ENCODE results near the gene HIP1.
"Not testable (repeated sequence)": the region's sequence is repeated elsewhere in the genome, so short reads cannot be mapped to it uniquely, and the experiment has no call there.

Gene HIP1

GRCh38 chr7:75638594-75639070, 100.1 kb downstream of the HIP1 start:
- peak overlapping the region; percentile 78 for H3K4me3 ChIP-seq
- peaks cover 27% of the 10 kb centered on the region for H3K4me1 ChIP-seq
- H3K27me3 ChIP-seq: peaks cover 15% of the 10 kb centered on the region; the same call in 1 of the 2 replicates
- no peak overlapping the region; the same call in 1 of the 2 replicates for H3K9ac ChIP-seq
- H3K27ac ChIP-seq: no peak overlapping the region
- peak overlapping the region; percentile 98 for H3K4me2 ChIP-seq
- peaks cover 5% of the 10 kb centered on the region; the same call in 1 of the 2 replicates for H3K36me3 ChIP-seq
- peaks cover 37% of the 10 kb centered on the region for H4K20me1 ChIP-seq
- TF ChIP-seq Cebpa-rat (IDR thresholded peaks at IDR 0.05): no peak
- H3K9me3 ChIP-seq: peaks cover 7% of the 10 kb centered on the region

DNA sequence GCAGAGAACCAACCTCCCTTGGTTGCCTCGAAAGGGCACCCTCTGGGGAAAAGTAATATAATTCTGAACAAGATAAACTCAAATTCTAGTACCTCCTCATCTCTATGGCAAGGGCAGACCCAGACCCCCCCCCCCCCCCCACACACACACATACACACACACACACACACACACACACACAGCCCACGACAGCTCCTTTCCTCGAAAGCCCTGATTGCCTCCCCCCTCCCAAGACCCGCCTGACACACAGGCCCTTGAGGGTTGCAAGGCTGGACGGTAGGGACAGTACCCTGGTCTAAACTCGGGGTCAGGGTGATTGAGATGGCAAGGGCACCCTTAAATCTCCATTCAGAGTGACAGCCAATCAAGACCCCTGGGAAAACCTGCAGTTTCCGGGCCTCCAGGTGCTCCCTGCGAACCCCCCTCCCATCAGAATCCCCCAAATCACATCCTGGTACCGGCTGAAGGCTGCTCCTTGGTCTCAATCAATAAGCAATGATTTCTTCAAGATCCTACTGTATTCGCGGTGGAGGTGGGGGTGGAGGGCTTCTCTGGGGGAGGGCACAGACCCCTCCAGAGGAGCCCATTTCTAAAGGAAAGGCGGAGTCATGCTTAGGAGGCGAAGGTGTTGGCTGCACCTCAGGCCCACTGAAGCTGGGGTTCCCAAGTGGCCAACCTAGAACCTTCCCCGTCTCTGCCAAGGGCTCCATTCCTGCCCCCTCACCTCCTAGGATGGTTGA, 100.7 kb downstream of the HIP1 start:
- Histone ChIP-seq H3K4me2 (peak overlapping the region; percentile 98), H4K20me1 (peaks cover 37% of the 10 kb centered on the region), H3K36me3 (no peaks in the 10 kb centered on the region), H3K4me1 (peaks cover 27% of the 10 kb centered on the region), H3K27me3 (peaks cover 15% of the 10 kb centered on the region; the same call in 1 of the 2 replicates), H3K9ac (no peak overlapping the region), H3K9me3 (peaks cover 1% of the 10 kb centered on the region), H3K4me3 (peak overlapping the region; percentile 78; the same call in 1 of the 2 replicates), H3K27ac (no peak overlapping the region)
- TF ChIP-seq Cebpa-rat (IDR thresholded peaks at IDR 0.05): no peak

- H3K27ac ChIP-seq: no peak overlapping the region
- no peak overlapping the region for H3K9ac ChIP-seq
- TF ChIP-seq Cebpa-rat (IDR thresholded peaks at IDR 0.05): no peak
- H3K4me3 ChIP-seq: no peak overlapping the region
- H3K27me3 ChIP-seq: peaks cover 13% of the 10 kb centered on the region; the same call in 1 of the 2 replicates
- H4K20me1 ChIP-seq: peaks cover 30% of the 10 kb centered on the region
- no peak overlapping the region for H3K4me2 ChIP-seq
- H3K4me1 ChIP-seq: peaks cover 36% of the 10 kb centered on the region
- H3K36me3 ChIP-seq: no peaks in the 10 kb centered on the region
- no peaks in the 10 kb centered on the region for H3K9me3 ChIP-seq
These were observed 103.7 kb downstream of the HIP1 start for GRCh38 chr7:75635036-75635435.

DNA sequence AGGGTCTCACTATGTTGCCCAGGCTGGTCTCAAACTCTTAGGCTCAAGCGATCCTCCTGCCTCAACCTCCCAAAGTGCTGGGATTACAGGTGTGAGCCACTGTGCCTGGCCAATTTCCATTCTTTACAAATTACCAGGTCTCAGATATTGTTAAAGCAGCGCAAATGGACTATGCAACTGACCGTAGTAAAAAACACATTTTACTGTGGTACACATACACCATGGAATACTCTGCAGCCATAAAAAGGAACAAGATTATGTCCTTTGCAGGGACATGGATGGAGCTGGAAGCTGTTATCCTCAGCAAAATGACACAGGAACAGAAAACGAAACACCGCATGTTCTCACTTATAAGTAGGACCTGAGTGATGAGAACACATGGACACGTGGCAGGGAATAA, 106.2 kb downstream of the HIP1 start:
- H4K20me1 ChIP-seq: peaks cover 15% of the 10 kb centered on the region
- H3K9ac ChIP-seq, H3K4me2 ChIP-seq, H3K27ac ChIP-seq, H3K27me3 ChIP-seq, H3K36me3 ChIP-seq, H3K4me3 ChIP-seq: not testable (repeated sequence)
- peaks cover 12% of the 10 kb centered on the region for H3K9me3 ChIP-seq
- peaks cover 40% of the 10 kb centered on the region for H3K4me1 ChIP-seq

DNA sequence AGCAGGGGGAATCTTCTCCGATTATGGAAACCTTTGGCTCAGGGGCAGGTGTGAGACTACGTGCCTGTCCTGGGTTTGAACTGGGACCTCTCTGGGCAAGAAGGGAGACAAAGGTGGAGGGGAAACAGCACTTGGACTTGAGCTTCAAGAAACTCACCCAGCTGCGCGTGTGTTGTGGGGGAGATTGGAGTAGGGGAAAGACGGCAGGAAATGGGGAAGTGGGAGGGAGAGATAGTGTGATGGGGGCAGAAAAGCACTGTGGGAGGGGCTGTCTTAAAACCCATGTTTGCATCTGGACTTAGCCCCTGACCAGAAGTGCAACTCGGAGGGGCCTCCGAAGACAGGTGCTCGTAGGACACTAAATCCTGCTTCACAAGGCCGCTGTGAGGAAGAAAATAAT, 107.0 kb downstream of the HIP1 start:
- Histone ChIP-seq H3K4me3 (no peak overlapping the region), H3K27me3 (no peaks in the 10 kb centered on the region), H4K20me1 (peaks cover 6% of the 10 kb centered on the region), H3K4me2 (peak overlapping the region; percentile 57), H3K9ac (no peak overlapping the region), H3K9me3 (peaks cover 15% of the 10 kb centered on the region), H3K27ac (no peak overlapping the region), H3K36me3 (peaks cover 10% of the 10 kb centered on the region), H3K4me1 (peaks cover 31% of the 10 kb centered on the region)
- TF ChIP-seq Cebpa-rat (IDR thresholded peaks at IDR 0.05): no peak

- TF ChIP-seq Cebpa-rat (IDR thresholded peaks at IDR 0.05): no peak
- H3K27me3 ChIP-seq: no peaks in the 10 kb centered on the region
- peaks cover 26% of the 10 kb centered on the region for H3K4me1 ChIP-seq
- no peak overlapping the region for H3K4me3 ChIP-seq
- H4K20me1 ChIP-seq: peaks cover 3% of the 10 kb centered on the region; the same call in 1 of the 2 replicates
- H3K27ac ChIP-seq: no peak overlapping the region
- H3K36me3 ChIP-seq: peaks cover 10% of the 10 kb centered on the region
- no peak overlapping the region for H3K4me2 ChIP-seq
- H3K9ac ChIP-seq: no peak overlapping the region
- peaks cover 21% of the 10 kb centered on the region for H3K9me3 ChIP-seq
These were observed 108.2 kb downstream of the HIP1 start for GRCh38 chr7:75630549-75630948.

GRCh38 chr7:75629044-75629443, 109.7 kb downstream of the HIP1 start:
- Histone ChIP-seq H3K27me3 (no peaks in the 10 kb centered on the region), H3K27ac (no peak overlapping the region), H3K9me3 (peaks cover 22% of the 10 kb centered on the region), H3K4me1 (peaks cover 26% of the 10 kb centered on the region), H3K36me3 (peaks cover 14% of the 10 kb centered on the region), H4K20me1 (peaks cover 13% of the 10 kb centered on the region; the same call in 1 of the 2 replicates), H3K4me2 (peak overlapping the region; percentile 39), H3K9ac (no peak overlapping the region), H3K4me3 (no peak overlapping the region)
- TF ChIP-seq Cebpa-rat (IDR thresholded peaks at IDR 0.05): no peak

DNA sequence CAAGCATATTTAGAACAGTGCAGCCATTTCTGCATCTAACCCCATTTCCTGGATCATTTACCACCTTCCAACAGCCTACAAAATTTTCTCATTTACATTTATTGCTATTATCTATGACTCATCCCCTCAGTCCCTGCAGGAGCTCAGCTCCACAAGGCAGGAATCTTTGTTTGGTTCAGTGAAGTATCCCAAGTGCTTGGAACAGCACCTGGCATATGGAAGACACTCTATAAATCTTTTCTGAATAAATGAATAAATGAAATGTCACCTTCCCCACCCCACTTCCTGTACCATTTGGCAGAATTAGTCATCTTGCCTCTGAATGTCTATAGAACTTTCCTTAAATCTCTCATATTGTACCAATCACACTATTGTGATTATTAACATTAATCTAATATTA, 110.7 kb downstream of the HIP1 start:
- no peak overlapping the region for H3K4me3 ChIP-seq
- H3K4me2 ChIP-seq: no peak overlapping the region
- no peaks in the 10 kb centered on the region for H3K27me3 ChIP-seq
- H3K9me3 ChIP-seq: peaks cover 22% of the 10 kb centered on the region
- peaks cover 23% of the 10 kb centered on the region; the same call in 1 of the 2 replicates for H4K20me1 ChIP-seq
- peaks cover 26% of the 10 kb centered on the region for H3K4me1 ChIP-seq
- H3K36me3 ChIP-seq: peaks cover 14% of the 10 kb centered on the region
- H3K27ac ChIP-seq: no peak overlapping the region
- no peak overlapping the region for H3K9ac ChIP-seq
- TF ChIP-seq Cebpa-rat (IDR thresholded peaks at IDR 0.05): no peak

- Histone ChIP-seq H3K36me3 (peaks cover 14% of the 10 kb centered on the region), H3K9me3 (peaks cover 22% of the 10 kb centered on the region), H3K9ac (no peak overlapping the region), H3K4me2 (no peak overlapping the region), H3K27ac (no peak overlapping the region), H3K27me3 (no peaks in the 10 kb centered on the region), H3K4me1 (peaks cover 22% of the 10 kb centered on the region), H3K4me3 (no peak overlapping the region), H4K20me1 (peaks cover 34% of the 10 kb centered on the region; the same call in 1 of the 2 replicates)
- no peak for TF ChIP-seq Cebpa-rat (IDR thresholded peaks at IDR 0.05)
These were observed 111.8 kb downstream of the HIP1 start for GRCh38 chr7:75626954-75627353.

GRCh38 chr7:75625868-75626267, 112.9 kb downstream of the HIP1 start:
- peaks cover 22% of the 10 kb centered on the region for H3K9me3 ChIP-seq
- TF ChIP-seq Cebpa-rat (IDR thresholded peaks at IDR 0.05): no peak
- no peak overlapping the region for H3K4me2 ChIP-seq
- H3K4me3 ChIP-seq: no peak overlapping the region
- H3K27ac ChIP-seq: no peak overlapping the region
- H3K4me1 ChIP-seq: peaks cover 25% of the 10 kb centered on the region
- H4K20me1 ChIP-seq: peaks cover 44% of the 10 kb centered on the region; the same call in 1 of the 2 replicates
- peaks cover 14% of the 10 kb centered on the region for H3K36me3 ChIP-seq
- H3K27me3 ChIP-seq: no peaks in the 10 kb centered on the region
- H3K9ac ChIP-seq: no peak overlapping the region
